Dermis microvascular lymphatic vessel endothelial cell (primary cell): ENCODE measurements around the gene MTHFSD. TPM values are rescaled to one million over a fixed set of nuclear protein-coding genes. Genes with fewer than 3 reads are reported as not detected.

Experiments
- DNase-seq, 2 donors: peaks; one replicate each; pipeline versions ENCODE4 v3.0.0 to v3.0.0-alpha.2; 2010; ENCODE audit warnings: low read depth in 2 of 2
- total RNA-seq: library from RNA; depleted of rRNA; stranded (reverse); fragments of >200 nt; gene quantifications from 2 replicates; pipeline ENCODE4 v1.2.1, GENCODE V29; 2014

The MTHFSD gene
- total RNA-seq, 1 donor from 2014 or later, result 5.3 TPM

DNA sequence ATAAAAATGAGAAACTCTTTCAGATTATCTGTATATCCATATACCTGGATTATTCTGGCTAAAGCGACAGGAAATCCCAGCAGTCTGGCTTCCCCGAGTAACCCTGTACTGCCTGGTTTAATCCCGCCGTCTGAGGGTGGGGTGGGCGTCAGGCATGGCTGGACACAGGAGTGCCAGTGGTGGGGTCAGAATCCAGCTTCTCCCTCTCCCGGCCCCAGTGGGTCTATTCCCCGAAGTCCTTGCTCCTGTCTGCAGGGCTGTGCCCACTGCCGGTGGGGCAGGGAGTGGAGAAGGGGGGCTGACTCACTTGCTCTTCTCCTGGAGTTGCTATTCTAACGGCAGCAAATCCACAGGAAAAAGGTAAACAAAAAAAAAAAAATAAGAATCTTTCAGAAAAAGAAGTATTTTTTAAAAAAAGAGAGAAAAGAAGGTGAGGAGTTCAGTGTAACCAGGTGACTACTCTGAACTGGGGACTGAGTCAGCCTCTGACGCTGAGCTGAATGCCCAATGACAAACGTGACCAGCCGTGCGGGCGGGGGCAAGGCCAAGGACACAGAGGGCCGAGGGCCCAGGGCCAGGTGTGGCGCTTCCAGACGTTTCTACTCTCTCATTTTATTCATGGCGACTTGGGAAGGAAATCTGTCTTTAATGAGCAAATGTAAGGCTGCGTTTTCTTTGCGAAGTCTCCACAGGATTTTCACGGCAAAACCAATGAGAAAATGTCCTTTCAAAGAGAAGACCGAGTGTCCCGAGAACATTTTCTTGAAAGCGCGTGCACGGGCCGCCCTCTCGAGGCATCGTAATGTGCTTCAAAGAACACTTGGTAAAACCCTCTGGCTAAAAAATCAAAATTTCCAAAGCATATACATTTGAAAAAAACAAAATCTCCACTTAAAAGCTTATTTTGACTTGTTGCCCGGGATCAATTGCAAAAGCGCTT lies 24.5 kb downstream of the MTHFSD start:
- no peak for DNase-seq

DNA sequence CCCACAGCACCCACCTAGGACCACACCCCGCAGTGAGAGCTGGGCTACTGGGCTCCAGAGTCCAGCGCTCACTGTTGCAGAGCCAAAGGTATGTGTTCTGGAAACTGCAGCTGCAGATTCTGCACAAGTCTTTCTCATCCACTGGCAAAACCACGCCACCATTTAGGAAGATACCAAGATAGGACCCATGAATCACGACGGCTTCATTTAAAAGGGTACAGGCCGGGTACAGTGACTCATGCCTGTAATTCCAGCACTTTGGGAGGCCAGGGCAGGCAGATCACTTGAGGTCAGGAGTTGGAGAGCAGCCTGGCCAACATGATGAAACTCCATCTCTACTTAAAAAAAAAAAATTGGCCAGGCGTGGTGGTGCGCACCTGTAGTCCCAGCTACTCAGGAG lies 25.9 kb downstream of the MTHFSD start:
- no peak for DNase-seq

DNA sequence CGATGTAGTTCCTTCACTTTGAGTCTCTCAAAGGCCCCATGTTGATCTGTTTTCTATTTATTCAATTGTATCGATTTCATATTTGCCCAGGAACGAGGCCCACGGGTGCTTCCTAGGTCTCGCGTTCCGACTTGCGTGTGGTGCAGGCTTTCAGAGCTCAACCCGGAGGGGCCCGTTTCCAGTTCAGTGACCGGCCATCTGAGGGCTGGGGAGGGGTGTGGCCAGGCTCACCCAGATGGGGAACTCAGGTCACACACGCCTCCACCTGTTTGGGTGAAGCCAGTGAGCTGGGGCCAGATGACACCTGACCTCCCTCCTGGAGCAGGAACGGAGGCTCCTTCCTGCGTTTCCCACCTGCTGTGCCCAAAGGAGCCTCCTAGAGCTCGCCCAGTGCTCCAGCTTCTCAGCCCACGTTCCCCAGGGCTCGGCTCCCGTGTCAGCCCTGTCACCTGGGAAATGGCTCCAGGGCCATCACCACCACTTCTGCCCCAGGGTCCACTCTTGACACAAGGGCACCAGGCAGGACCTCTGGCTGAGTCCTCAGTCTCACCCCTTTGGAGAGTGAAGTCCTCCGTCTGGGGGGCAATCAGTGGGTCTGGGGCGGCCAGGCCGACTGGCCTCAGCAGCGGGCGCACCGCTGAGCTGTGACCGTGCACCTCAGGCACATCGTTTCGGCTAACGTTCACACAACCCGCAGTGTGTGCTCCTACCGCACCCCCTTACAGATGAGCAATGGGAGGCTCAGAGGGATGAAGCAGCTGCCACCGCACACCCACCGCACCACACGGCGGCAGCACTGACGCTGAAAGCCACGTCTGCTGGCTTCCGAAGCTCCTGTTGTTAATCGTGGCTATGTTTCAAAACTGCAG lies 26.7 kb downstream of the MTHFSD start:
- no peak for DNase-seq

DNA sequence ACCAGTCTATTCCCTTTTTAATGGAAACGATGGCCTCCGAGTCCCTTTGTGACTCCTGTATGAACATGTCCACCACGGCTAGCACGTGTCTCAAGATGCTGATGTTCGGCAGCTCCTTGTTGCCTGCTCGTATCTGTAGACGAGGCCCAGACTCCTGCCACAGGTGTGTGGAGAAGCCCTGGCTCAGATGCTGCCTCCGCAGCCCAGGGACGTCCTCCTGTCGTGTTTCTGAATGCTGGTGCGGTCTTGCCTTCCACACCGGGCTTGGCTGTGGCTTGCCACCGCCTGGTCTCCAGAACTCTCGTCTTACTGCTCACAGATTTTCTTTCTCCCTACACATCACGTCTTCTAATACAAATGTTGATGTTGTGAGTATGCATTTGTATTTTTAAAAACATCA lies 27.7 kb downstream of the MTHFSD start:
- no peak for DNase-seq

GRCh38 chr16:86525696-86526095 lies 29.3 kb downstream of the MTHFSD start:
- no peak for DNase-seq

DNA sequence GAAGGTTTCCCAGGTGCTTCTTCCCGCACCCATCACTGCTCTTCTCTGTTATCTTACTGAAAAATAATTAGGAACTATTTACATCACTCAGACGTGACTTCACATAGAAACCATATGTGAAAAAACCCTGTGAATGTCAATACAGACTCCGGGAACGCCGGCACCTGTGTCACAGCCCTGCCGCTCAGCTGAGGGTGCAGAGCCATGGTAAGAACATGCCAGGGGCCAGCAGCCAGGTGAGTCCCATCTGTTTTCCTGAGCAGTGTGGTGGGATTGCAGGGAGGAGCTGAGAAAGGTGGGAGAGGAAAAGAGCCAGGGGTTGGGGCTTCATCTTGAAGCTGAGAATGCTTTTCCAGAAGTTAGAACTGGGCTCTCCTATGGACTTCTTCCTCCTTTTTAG lies 31.0 kb downstream of the MTHFSD start:
- DNase-seq, result no peak

GRCh38 chr16:86523166-86523740 lies 31.8 kb downstream of the MTHFSD start:
- no peak for DNase-seq

GRCh38 chr16:86522634-86523033 lies 32.4 kb downstream of the MTHFSD start:
- no peak for DNase-seq

DNA sequence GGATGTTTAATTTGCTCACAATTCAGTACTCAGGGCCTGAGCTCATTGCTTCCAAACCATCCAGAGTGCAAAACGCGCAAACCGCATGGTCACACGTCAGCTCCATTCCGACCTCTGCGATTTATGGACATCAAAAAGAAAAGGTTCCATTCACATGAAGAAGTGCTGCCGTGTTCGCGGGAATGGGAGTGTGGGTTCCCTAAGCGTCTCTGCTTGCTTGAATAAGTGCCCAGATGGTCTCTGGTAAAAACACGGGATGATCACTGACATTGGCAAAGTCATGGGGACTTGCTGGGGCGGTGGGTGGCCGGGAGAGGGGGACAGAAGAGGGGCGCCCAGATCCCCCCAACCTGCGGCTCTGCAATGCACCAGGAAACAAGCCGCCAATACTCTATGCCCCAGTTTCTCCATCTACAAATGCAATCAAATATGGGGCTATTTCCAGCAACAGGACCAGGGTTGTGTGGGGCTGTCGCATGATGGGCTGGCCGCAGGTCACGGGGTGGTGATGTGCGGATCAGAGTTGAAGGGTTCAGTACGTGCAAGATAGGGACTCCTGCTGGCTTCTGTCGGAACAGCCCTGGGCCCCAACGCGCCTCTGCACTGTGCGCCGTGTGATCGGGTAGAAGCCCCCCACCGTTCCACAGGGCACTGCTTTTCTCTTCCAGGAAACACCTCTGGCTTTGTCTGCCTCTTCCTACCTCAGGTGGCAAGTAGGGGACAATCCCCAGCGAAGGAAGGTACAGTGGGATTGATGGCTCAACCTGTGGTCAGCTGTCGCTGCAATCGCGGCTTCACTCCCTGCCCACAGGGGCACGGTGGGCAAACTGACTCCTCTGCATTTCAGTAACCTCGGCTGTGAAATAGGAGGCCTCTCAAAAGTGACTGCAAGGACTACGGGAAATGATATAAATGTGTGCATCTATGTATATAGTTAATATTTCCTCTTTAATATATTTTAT lies 33.5 kb downstream of the MTHFSD start:
- no peak for DNase-seq

DNA sequence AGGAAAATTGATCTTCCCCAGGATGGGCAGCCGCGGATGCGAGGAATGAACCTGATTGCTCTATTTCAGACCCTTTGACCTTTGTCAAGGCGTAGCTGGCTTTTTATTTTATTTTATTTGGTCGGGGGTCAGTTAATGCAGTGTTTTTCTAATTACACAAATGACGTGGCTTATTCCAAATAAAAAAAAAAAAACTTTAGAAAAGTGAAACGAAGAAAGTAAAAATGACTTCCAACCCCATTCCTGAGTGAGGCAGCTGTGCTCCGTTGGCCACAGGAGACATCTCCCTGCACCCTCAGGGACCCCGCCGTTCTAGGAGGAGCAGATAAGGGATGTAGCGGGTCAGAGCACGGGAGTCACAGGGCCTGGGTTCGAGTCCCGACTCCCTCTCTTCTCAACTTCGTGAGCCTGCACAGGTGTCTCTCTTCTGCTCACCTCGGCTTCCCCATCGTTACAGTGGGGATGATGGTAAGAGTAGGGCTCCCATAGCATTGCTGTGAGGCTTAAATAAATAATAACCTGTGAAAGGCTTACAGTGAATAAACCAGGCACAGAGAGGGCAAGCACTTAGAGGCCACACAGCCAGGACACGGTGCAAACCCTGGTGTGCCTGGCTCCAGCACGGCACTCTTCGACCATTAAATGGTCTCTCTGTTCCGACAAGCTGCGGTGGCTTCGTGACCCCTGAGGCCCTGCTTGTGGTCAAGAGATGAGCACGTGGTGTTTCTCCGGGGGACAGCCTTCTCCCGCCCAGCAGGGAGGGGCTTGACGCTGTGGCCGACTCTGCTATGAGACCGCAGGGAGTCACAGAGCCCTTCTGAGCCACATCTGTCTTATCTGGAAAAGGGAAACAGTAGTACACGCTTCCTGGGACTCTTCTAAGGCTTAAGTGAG lies 34.5 kb downstream of the MTHFSD start:
- no peak for DNase-seq

GRCh38 chr16:86519649-86520316 lies 35.3 kb downstream of the MTHFSD start:
- peak; percentile 20 to 61 for DNase-seq

DNA sequence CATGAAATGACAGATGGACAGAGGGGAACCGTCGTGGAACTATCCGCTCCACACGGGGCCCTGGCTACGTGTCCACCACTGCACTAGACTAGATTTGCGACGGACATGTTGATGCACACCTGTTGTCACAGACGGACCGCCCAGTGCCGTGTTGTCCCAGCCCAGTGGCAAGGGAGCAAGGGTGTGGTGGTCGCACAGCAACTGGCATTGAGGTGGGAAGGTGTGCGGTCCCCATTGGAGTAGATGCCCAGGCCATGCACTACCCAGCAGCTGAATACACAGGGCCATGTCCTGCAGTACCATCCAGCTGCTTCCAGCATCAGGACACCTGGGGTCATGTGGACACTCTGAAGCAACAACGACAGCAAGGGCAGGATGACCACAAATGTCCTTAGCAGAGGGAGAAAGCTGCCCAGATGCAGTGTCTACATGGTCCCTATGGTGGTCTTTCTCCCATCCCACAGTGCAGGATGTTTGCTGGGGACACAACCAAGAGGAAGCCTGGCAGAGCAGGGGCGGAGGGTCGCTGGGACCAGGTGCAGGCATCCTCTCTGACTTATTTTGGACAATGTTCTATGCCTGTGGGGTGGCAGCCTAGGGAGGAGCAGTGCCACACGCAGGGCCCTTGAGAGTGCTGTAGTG lies 35.9 kb downstream of the MTHFSD start:
- DNase-seq, result no peak

GRCh38 chr16:86517652-86518258 lies 37.3 kb downstream of the MTHFSD start:
- peak; percentile 30 to 68 for DNase-seq

- no peak for DNase-seq
Observed at GRCh38 chr16:86517033-86517432, 38.0 kb downstream of the MTHFSD start.

DNA sequence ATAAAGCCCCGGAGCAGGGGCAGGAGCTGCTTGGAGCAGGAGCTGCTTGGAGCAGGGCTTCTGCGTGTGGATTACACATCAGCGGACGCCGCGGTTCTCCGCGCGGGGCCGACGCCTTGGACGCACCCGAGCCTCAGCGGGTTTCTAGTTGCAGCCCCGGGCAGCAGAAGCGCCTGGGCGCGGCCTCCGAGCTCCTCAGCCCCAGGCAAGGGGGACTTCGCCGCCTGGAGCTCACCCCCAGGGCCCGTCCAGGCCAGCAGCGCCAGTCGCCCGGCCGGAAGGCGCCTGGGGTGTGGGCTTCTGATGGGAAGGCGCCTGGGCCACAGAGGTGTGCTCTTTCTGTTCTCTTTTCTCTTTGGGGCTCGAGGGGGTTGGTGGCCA lies 38.4 kb downstream of the MTHFSD start:
- peak in 1 of 2 donors; percentile 14 for DNase-seq

- DNase-seq, result peak in 1 of 2 donors; percentile 6
Observed at GRCh38 chr16:86515777-86516622, 39.0 kb downstream of the MTHFSD start.

DNA sequence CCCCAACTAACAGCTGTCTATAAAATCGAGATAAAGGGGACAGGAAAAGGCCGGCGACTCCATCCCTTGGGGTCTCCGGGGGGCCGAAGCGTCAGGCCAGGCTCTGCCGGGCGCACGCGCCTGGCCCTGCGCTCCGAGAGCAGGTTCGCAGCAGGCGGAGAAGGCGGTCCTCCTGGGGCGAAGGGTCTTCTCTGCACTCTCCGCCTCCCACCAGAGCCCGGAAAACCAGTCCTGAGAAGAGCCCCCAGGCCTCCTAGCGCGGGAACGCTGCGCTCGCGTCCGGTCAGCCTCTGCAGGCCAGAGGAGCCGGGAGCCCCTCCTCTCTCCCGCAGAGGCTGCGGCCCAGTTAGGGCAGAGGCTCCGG lies 39.6 kb downstream of the MTHFSD start:
- DNase-seq, result no peak
